HepG2 (cell line): ENCODE results near the gene EIF4ENIF1. TPM values are rescaled to one million over a fixed set of nuclear protein-coding genes. Genes with fewer than 3 reads are reported as not detected.

Experiments
- ATAC-seq: fragments of 200-7000 bp; cut with Tn5 transposase; 3 replicates; pipeline ENCODE4 v1.9.1; 2020; ENCODE audit warnings: mild to moderate bottlenecking, moderate library complexity
- BruUV-seq: library from RNA; stranded (reverse); fragments of 400-500 nt; replicated peaks from 2 replicates; lab custom pipeline; 2021; lab: Mats Ljungman, UMichigan
- CTCF ChIA-PET: fragments of 300-600 bp; formaldehyde crosslinking; extraction: SDS; loops from one replicate; lab custom pipeline; 2021; ENCODE audit warnings: low total read pairs, inconsistent platforms, low intra/inter-chr PET ratio; lab: Yijun Ruan, JAX
- POLR2A ChIA-PET: fragments of 350-600 bp; sonication (Branson Sonifier 250); formaldehyde crosslinking; loops from one replicate; lab custom pipeline; 2020; ENCODE audit warnings: antibody characterized with exemption, inconsistent platforms; lab: Yijun Ruan, JAX
- DNase-seq: peaks from one replicate; pipeline ENCODE4 v3.0.0-alpha.2; 2015; ENCODE audit warnings: low spot score
- FAIRE-seq: peaks from 3 replicates; lab custom pipeline; 2011; peaks lifted over from hg19 to GRCh38; lab: Jason Lieb, UNC
- H2AFZ ChIP-seq: one replicate; pipeline ENCODE4 v1.6.1; 2011; ENCODE audit warnings: low read length, inconsistent platforms
- H3K27ac ChIP-seq: fragments of 300-600 bp; 3 replicates; pipeline ENCODE4 v1.8.0; 2011; ENCODE audit warnings: mixed run types, mild to moderate bottlenecking, mixed read lengths, low read length, inconsistent platforms; ENCODE audit not compliant: insufficient read depth; ENCODE audit errors: extremely low read length
- H3K27me3 ChIP-seq, 2 experiments: fragments of 200-600 bp in 1 of 2; 2 replicates in 1 of 2; 3 replicates in 1 of 2; pipeline versions ENCODE4 v1.6.0 to v1.8.0; 2011; ENCODE audit warnings: low read length in 2 of 2, mild to moderate bottlenecking in 2 of 2, moderate library complexity in 2 of 2, inconsistent platforms in 1 of 2; ENCODE audit not compliant: insufficient read depth in 2 of 2, control insufficient read depth in 1 of 2
- H3K36me3 ChIP-seq, 2 experiments: fragments of 200-600 bp in 1 of 2; replicated peaks in 1 of 2; 2 replicates in 1 of 2; 3 replicates in 1 of 2; pipeline versions ENCODE4 v1.5.1 to v1.8.0; 2011; ENCODE audit warnings: low read length in 2 of 2, inconsistent platforms in 1 of 2; ENCODE audit not compliant: insufficient read depth in 2 of 2, control insufficient read depth in 1 of 2
- H3K4me1 ChIP-seq: 2 replicates; pipeline ENCODE4 v1.5.1; 2012; ENCODE audit warnings: low read length, inconsistent platforms; ENCODE audit not compliant: insufficient read depth
- H3K4me2 ChIP-seq: 2 replicates; pipeline ENCODE4 v1.6.0; 2011; ENCODE audit warnings: low read depth, low read length, inconsistent platforms
- H3K4me3 ChIP-seq, 3 experiments: fragments of 200-600 bp in 1 of 3; sonication (generic), shearing (Covaris generic) in 1 of 3; replicated peaks in 1 of 3; 2 replicates each; pipeline ENCODE4 v1.5.1; 2011 to 2016; ENCODE audit warnings: low read length in 3 of 3, inconsistent platforms in 2 of 3, low read depth in 2 of 3, mild to moderate bottlenecking in 2 of 3, control low read depth in 1 of 3, mixed read lengths in 1 of 3; ENCODE audit not compliant: insufficient read depth in 1 of 3
- H3K79me2 ChIP-seq: one replicate; pipeline ENCODE4 v1.6.1; 2011; ENCODE audit warnings: low read length, inconsistent platforms; ENCODE audit not compliant: insufficient read depth
- H3K9ac ChIP-seq: 2 replicates; pipeline ENCODE4 v1.6.0; 2011; ENCODE audit warnings: mild to moderate bottlenecking, low read depth, low read length, inconsistent platforms; ENCODE audit not compliant: insufficient read depth
- H3K9me3 ChIP-seq: 2 replicates; pipeline ENCODE4 v1.5.1; 2012; ENCODE audit warnings: mild to moderate bottlenecking, low read length
- H4K20me1 ChIP-seq: 2 replicates; pipeline ENCODE4 v1.6.0; 2011; ENCODE audit warnings: inconsistent platforms, mild to moderate bottlenecking, low read length, moderate library complexity; ENCODE audit not compliant: insufficient read depth
- BCLAF1 ChIP-seq: fragments of 450-650 bp; IDR thresholded peaks from 2 replicates; pipeline ENCODE4 v1.6.1; 2017; ENCODE audit warnings: mild to moderate bottlenecking
- E2F1 ChIP-seq: sonication (generic); formaldehyde crosslinking; IDR thresholded peaks from 2 replicates; pipeline ENCODE4 v1.5.0; 2020; ENCODE audit warnings: missing genetic modification reagents
- FOXJ3 ChIP-seq: sonication (generic); formaldehyde crosslinking; IDR thresholded peaks from 2 replicates; pipeline ENCODE4 v1.4.0; 2020; ENCODE audit warnings: missing genetic modification reagents, mild to moderate bottlenecking, borderline replicate concordance
- HMGA1 ChIP-seq: sonication (generic); formaldehyde crosslinking; conservative IDR thresholded peaks from 2 replicates; pipeline ENCODE4 v1.4.0; 2020; ENCODE audit warnings: missing genetic modification reagents
- KMT2B ChIP-seq: IDR thresholded peaks from 2 replicates; pipeline ENCODE4 v1.6.1; 2016; ENCODE audit warnings: missing genetic modification reagents, missing compliant biosample characterization
- NCOA1 ChIP-seq: sonication (generic); formaldehyde crosslinking; IDR thresholded peaks from 2 replicates; pipeline ENCODE4 v1.9.0; 2021; ENCODE audit warnings: missing genetic modification reagents
- PHF5A ChIP-seq: IDR thresholded peaks from one replicate; pipeline ENCODE4 v1.6.1; 2018; ENCODE audit warnings: low read depth, missing genetic modification reagents; ENCODE audit not compliant: unreplicated experiment
- SMARCE1 ChIP-seq: fragments of 450-650 bp; IDR thresholded peaks from 2 replicates; pipeline ENCODE4 v1.6.1; 2017; ENCODE audit warnings: borderline replicate concordance
- TAF15 ChIP-seq: fragments of 200-400 bp; formaldehyde crosslinking; IDR thresholded peaks from one replicate; pipeline ENCODE4 v1.6.1; 2018; ENCODE audit warnings: mild to moderate bottlenecking, low read depth, low read length; ENCODE audit not compliant: poor library complexity, severe bottlenecking
- THAP11 ChIP-seq: IDR thresholded peaks from 2 replicates; pipeline ENCODE4 v1.6.1; 2016; ENCODE audit warnings: missing biosample characterization, missing genetic modification reagents
- THAP9 ChIP-seq: sonication (generic); formaldehyde crosslinking; IDR thresholded peaks from 2 replicates; pipeline ENCODE4; 2020; ENCODE audit warnings: missing genetic modification reagents, mild to moderate bottlenecking, borderline replicate concordance
- ZC3H13 ChIP-seq: sonication (generic); formaldehyde crosslinking; IDR thresholded peaks from 2 replicates; pipeline ENCODE4 v1.8.1; 2023; ENCODE audit warnings: mild to moderate bottlenecking, missing genetic modification reagents, moderate library complexity
- ZNF484 ChIP-seq: sonication (generic); formaldehyde crosslinking; IDR thresholded peaks from 2 replicates; pipeline ENCODE4 v1.5.1; 2020; ENCODE audit warnings: mild to moderate bottlenecking, low read depth, missing genetic modification reagents, borderline replicate concordance
- ZNF607 ChIP-seq: sonication (generic); formaldehyde crosslinking; IDR thresholded peaks from 2 replicates; pipeline ENCODE4 v1.5.1; 2020; ENCODE audit warnings: missing genetic modification reagents, mild to moderate bottlenecking, borderline replicate concordance
- ZNF746 ChIP-seq: sonication (generic); formaldehyde crosslinking; IDR thresholded peaks from 2 replicates; pipeline ENCODE4 v1.8.0; 2022; ENCODE audit warnings: mild to moderate bottlenecking, missing genetic modification reagents
- WGBS: methylation state at CpG from one replicate; pipeline ENCODE4 v1.1.6; 2017; ENCODE audit warnings: low lambda C conversion rate; 5-methylcytosine and 5-hydroxymethylcytosine counted together
- in situ Hi-C: cut with HindIII; loops from 2 replicates; pipeline ENCODE4 v1.10.0; 2017; ENCODE audit warnings: low pct_unique_long_range_greater_than_20kb; ENCODE audit not compliant: extremely low pct_ligation_motif_present
- intact Hi-C: fragments of 100-400 bp; cut with micrococcal nuclease; formaldehyde crosslinking; loops from one replicate; pipeline ENCODE4 v1.10.0; 2022; ENCODE audit not compliant: unreplicated experiment
- polyA plus RNA-seq, 8 experiments: library from polyadenylated mRNA; depleted of rRNA in 3 of 8; stranded (reverse) in 7 of 8; unstranded in 1 of 8; fragments of >200 nt; fragmentation: Illumina TruSeq in 4 of 8; extraction: Trizol in 4 of 8; gene quantifications; 2 replicates each; pipeline versions ENCODE4 v1.2.1 to v1.2.3, GENCODE V29; 2011 to 2016; ENCODE audit warnings: low read depth in 4 of 8, missing spikeins in 1 of 8, mixed read lengths in 1 of 8; ENCODE audit not compliant: insufficient read depth in 1 of 8
- total RNA-seq, 5 experiments: library from RNA; depleted of rRNA; stranded (reverse); fragments of >200 nt; fragmentation: Illumina TruSeq; extraction: Trizol; gene quantifications; 2 replicates each; pipeline ENCODE4 v1.2.3, GENCODE V29; 2016; ENCODE audit warnings: low read depth in 1 of 5

The EIF4ENIF1 gene
- total and polyA plus RNA-seq, 2 of the 13 experiments (the other 11 are each of a cell fraction or from before 2014, with no cell fraction given): 11.9 to 12.3 TPM

- Histone ChIP-seq H2AFZ (no peak overlapping the region), H3K36me3 (peaks cover under 1 to 6% of the 10 kb centered on the region in 2 experiments; a peak in 2 of 5 replicates), H3K9ac (no peak overlapping the region), H3K4me3 (no peak overlapping the region), H3K9me3 (no peaks in the 10 kb centered on the region), H3K27ac (no peak overlapping the region), H3K4me2 (no peak overlapping the region), H3K79me2 (no peaks in the 10 kb centered on the region), H3K27me3 (no peaks in the 10 kb centered on the region), H3K4me1 (no peaks in the 10 kb centered on the region), H4K20me1 (no peaks in the 10 kb centered on the region)
- DNase-seq: no peak
- WGBS: 92% methylated on average over 4 of the region's 4 CpGs
- no peak for FAIRE-seq
- BruUV-seq: no TSS peak
- ChIA-PET POLR2A (no interaction called here), CTCF (no interaction called here)
- no peak for ATAC-seq
- in situ Hi-C loops: no loop called here
- no peak for TF ChIP-seq PHF5A (CRISPR knock-in tag)
- no peak for TF ChIP-seq KMT2B (CRISPR knock-in tag)
- TF ChIP-seq ZNF607: no peak
- TF ChIP-seq THAP11 (CRISPR knock-in tag): no peak
- no peak for TF ChIP-seq NCOA1
- TF ChIP-seq BCLAF1: no peak
- TF ChIP-seq ZNF746 (CRISPR knock-in tag): no peak
- no peak for TF ChIP-seq ZC3H13
- no peak for TF ChIP-seq THAP9
- no peak for TF ChIP-seq FOXJ3 (CRISPR knock-in tag)
- no peak for TF ChIP-seq E2F1 (CRISPR knock-in tag)
- no peak for TF ChIP-seq ZNF484 (CRISPR knock-in tag)
- TF ChIP-seq HMGA1 (CRISPR knock-in tag): no peak
- no peak for TF ChIP-seq SMARCE1
- no peak for TF ChIP-seq TAF15
- TF ChIP-seq, all 625 proteins: peak for 0
- intact Hi-C loops: no loop called here
Measured at GRCh38 chr22:31504282-31504681, 14.6 kb upstream of the EIF4ENIF1 start.
